Measurements from ENCODE around the gene COL12A1. TPM values are rescaled to one million over a fixed set of nuclear protein-coding genes. Genes with fewer than 3 reads are reported as not detected.

Gene COL12A1
- total RNA-seq, 1 experiment from 2014 or later = 12.5 TPM

DNA sequence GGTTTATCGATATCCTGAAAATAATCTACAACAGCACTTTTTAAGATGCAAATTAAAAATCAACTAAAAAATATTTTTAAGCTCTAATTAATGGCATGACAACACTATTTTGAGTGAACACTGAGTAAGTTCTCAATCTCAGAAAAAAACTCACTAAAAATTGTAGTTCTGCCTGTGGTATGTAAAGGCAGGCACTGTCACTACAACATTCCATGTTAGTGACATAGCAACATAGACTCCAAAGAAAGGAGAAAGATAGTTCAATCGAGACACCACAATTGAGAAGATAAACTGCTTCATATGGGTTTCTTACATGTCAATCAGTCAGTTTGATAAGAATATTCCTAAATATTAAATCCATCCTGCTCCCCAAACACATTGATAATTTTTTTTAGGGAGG lies 38.0 kb downstream of the COL12A1 start:
- intact Hi-C loops (cut with micrococcal nuclease; ENCODE audit: unreplicated experiment) = no loop called here
- no TSS peak for BruUV-seq (replicated peaks)
- no peaks in the 10 kb centered on the region for H3K79me2 ChIP-seq (ENCODE audit: low read depth)
- H3K4me2 ChIP-seq = no peak overlapping the region
- no peak for DNase-seq
- no peaks in the 10 kb centered on the region; the same call in 1 of the 2 replicates for H4K20me1 ChIP-seq (ENCODE audit: insufficient read depth)
- no peaks in the 10 kb centered on the region for H3F3A ChIP-seq (ENCODE audit: insufficient read depth, low read depth)
- peaks cover 8% of the 10 kb centered on the region; the same call in 1 of the 2 replicates for H3K4me1 ChIP-seq (replicated peaks; ENCODE audit: insufficient read depth)
- no peak overlapping the region for H3K27ac ChIP-seq
- H3K9me2 ChIP-seq (ENCODE audit: insufficient read depth) = no peaks in the 10 kb centered on the region
- POLR2A ChIA-PET (ENCODE audit: unreplicated experiment) = no interaction called here
- CTCF ChIA-PET = no interaction called here
- H3K27me3 ChIP-seq (ENCODE audit: insufficient read depth, low read depth) = no peaks in the 10 kb centered on the region
- no peaks in the 10 kb centered on the region for H3K36me3 ChIP-seq (ENCODE audit: low read depth)
- TF ChIP-seq, protein P1, sequence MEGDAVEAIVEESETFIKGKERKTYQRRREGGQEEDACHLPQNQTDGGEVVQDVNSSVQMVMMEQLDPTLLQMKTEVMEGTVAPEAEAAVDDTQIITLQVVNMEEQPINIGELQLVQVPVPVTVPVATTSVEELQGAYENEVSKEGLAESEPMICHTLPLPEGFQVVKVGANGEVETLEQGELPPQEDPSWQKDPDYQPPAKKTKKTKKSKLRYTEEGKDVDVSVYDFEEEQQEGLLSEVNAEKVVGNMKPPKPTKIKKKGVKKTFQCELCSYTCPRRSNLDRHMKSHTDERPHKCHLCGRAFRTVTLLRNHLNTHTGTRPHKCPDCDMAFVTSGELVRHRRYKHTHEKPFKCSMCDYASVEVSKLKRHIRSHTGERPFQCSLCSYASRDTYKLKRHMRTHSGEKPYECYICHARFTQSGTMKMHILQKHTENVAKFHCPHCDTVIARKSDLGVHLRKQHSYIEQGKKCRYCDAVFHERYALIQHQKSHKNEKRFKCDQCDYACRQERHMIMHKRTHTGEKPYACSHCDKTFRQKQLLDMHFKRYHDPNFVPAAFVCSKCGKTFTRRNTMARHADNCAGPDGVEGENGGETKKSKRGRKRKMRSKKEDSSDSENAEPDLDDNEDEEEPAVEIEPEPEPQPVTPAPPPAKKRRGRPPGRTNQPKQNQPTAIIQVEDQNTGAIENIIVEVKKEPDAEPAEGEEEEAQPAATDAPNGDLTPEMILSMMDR (conservative IDR thresholded peaks at IDR 0.05) = no peak
- no peak for TF ChIP-seq EZH2 (IDR thresholded peaks at IDR 0.05; ENCODE audit: low read depth)
- no peaks in the 10 kb centered on the region for H3K9me3 ChIP-seq (ENCODE audit: insufficient read depth, low read depth)
- H3K4me3 ChIP-seq = no peak overlapping the region
- no peak overlapping the region for H2AFZ ChIP-seq

DNA sequence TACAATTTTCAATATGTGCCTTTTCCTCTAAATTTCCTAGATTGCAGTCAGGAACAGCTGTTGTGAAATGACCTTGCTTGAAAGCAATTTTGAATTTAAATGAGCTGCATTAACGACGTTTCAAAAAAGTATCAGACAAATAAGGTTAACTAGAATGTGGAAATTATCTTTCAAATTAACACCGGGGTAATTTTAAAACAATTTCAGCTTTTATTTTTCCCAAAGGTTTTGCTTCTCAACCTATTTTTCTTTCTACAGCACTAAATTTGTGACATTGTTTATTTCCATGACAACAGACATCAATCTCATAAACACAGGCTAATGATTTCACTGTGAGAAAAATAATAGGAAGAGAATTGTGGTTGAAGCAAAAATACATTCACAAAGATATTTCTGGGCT lies 38.5 kb downstream of the COL12A1 start:
- Histone ChIP-seq H2AFZ (no peak overlapping the region), H3K27ac (no peak overlapping the region), H3K4me3 (no peak overlapping the region), H4K20me1 (ENCODE audit: insufficient read depth) (no peaks in the 10 kb centered on the region; the same call in 1 of the 2 replicates), H3K4me2 (no peak overlapping the region), H3F3A (ENCODE audit: insufficient read depth, low read depth) (no peaks in the 10 kb centered on the region), H3K9me2 (ENCODE audit: insufficient read depth) (no peaks in the 10 kb centered on the region), H3K36me3 (ENCODE audit: low read depth) (no peaks in the 10 kb centered on the region), H3K9me3 (ENCODE audit: insufficient read depth, low read depth) (no peaks in the 10 kb centered on the region), H3K79me2 (ENCODE audit: low read depth) (no peaks in the 10 kb centered on the region), H3K27me3 (ENCODE audit: insufficient read depth, low read depth) (no peaks in the 10 kb centered on the region), H3K4me1 (replicated peaks; ENCODE audit: insufficient read depth) (peaks cover 8% of the 10 kb centered on the region; the same call in 1 of the 2 replicates)
- TF ChIP-seq EZH2 (IDR thresholded peaks at IDR 0.05; ENCODE audit: low read depth) = no peak
- TF ChIP-seq, protein P1 (conservative IDR thresholded peaks at IDR 0.05) = no peak
- intact Hi-C loops (cut with micrococcal nuclease; ENCODE audit: unreplicated experiment) = no loop called here
- POLR2A ChIA-PET (ENCODE audit: unreplicated experiment) = no interaction called here
- no TSS peak for BruUV-seq (replicated peaks)
- CTCF ChIA-PET = no interaction called here
- no peak for DNase-seq

DNA sequence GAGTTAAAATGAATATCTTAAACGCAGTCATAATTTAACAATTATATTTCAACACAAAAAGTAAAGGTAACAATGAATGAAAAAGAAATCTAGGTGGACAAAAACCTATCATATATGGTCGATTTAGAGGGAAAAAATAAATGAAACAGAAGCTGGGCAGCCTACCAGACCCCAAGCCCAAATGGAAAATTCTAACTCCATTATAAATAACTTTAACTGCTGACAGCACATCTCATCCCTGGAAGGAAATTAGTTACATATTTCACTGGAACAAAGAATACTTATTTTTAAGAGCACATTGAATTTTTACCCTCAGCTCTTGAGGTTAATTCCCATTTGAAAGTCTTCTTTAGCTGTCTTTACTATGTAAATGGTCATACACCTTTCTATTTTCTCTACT lies 39.1 kb downstream of the COL12A1 start:
- DNase-seq = no peak
- Histone ChIP-seq H3K79me2 (ENCODE audit: low read depth) (no peaks in the 10 kb centered on the region), H3K4me2 (no peak overlapping the region), H3K36me3 (ENCODE audit: low read depth) (no peaks in the 10 kb centered on the region), H3K27me3 (ENCODE audit: insufficient read depth, low read depth) (no peaks in the 10 kb centered on the region), H3K4me3 (no peak overlapping the region), H3F3A (ENCODE audit: insufficient read depth, low read depth) (no peaks in the 10 kb centered on the region), H3K9me2 (ENCODE audit: insufficient read depth) (no peaks in the 10 kb centered on the region), H4K20me1 (ENCODE audit: insufficient read depth) (no peaks in the 10 kb centered on the region; the same call in 1 of the 2 replicates), H3K9me3 (ENCODE audit: insufficient read depth, low read depth) (no peaks in the 10 kb centered on the region), H3K27ac (no peak overlapping the region), H2AFZ (no peak overlapping the region), H3K4me1 (replicated peaks; ENCODE audit: insufficient read depth) (peaks cover 8% of the 10 kb centered on the region; the same call in 1 of the 2 replicates)
- CTCF ChIA-PET = no interaction called here
- POLR2A ChIA-PET (ENCODE audit: unreplicated experiment) = no interaction called here
- TF ChIP-seq, protein P1 (conservative IDR thresholded peaks at IDR 0.05) = no peak
- TF ChIP-seq EZH2 (IDR thresholded peaks at IDR 0.05; ENCODE audit: low read depth) = no peak
- intact Hi-C loops (cut with micrococcal nuclease; ENCODE audit: unreplicated experiment) = no loop called here
- no TSS peak for BruUV-seq (replicated peaks)
